Progenitor cell of endocrine pancreas (in vitro differentiated cells): ENCODE measurements around the gene ZDHHC24. TPM values are rescaled to one million over a fixed set of nuclear protein-coding genes. Genes with fewer than 3 reads are reported as not detected.
"Not testable (repeated sequence)": the region's sequence is repeated elsewhere in the genome, so short reads cannot be mapped to it uniquely, and the experiment has no call there.

Experiments
- DNase-seq: peaks from one replicate; pipeline ENCODE4 v3.0.0; 2021; ENCODE audit warnings: low spot score; ENCODE audit not compliant: unreplicated experiment
- H3K27ac Mint-ChIP-seq: 2 replicates; pipeline ENCODE4 v1.8.0; 2021; ENCODE audit warnings: mild to moderate bottlenecking, moderate library complexity, mixed read lengths
- H3K27me3 Mint-ChIP-seq: 2 replicates; pipeline ENCODE4 v1.8.0; 2021; ENCODE audit warnings: mixed read lengths
- H3K36me3 Mint-ChIP-seq: 2 replicates; pipeline ENCODE4 v1.8.0; 2022; ENCODE audit warnings: mixed read lengths; ENCODE audit not compliant: insufficient read depth
- H3K4me1 Mint-ChIP-seq: 2 replicates; pipeline ENCODE4 v1.8.0; 2021; ENCODE audit warnings: low read depth, mixed read lengths
- H3K4me3 Mint-ChIP-seq: 2 replicates; pipeline ENCODE4 v1.8.0; 2021; ENCODE audit warnings: low read depth, mild to moderate bottlenecking, moderate library complexity, mixed read lengths
- H3K9me3 Mint-ChIP-seq: 2 replicates; pipeline ENCODE4 v1.8.0; 2021; ENCODE audit warnings: low read depth, mixed read lengths
- CTCF ChIP-seq: fragments of 200-600 bp; sonication (generic); IDR thresholded peaks from one replicate; pipeline ENCODE4 v1.5.0; 2021; ENCODE audit warnings: antibody characterized with exemption, mild to moderate bottlenecking; ENCODE audit not compliant: unreplicated experiment
- total RNA-seq: library from RNA; stranded (reverse); gene quantifications from 2 replicates; pipeline ENCODE4 v1.2.1, GENCODE V29; 2021

The ZDHHC24 gene
- total RNA-seq, 1 donor from 2014 or later, result 9.7 TPM

GRCh38 chr11:66548041-66548440 is 2.2 kb upstream of the ZDHHC24 start:
- Mint-ChIP-seq H3K4me3 (no peak overlapping the region), H3K9me3 (no peaks in the 10 kb centered on the region), H3K36me3 (no peaks in the 10 kb centered on the region), H3K4me1 (peaks cover 12% of the 10 kb centered on the region), H3K27me3 (peaks cover 15% of the 10 kb centered on the region), H3K27ac (no peak overlapping the region)
- TF ChIP-seq CTCF, result no peak
- no peak for DNase-seq

GRCh38 chr11:66547662-66548009 is 1.8 kb upstream of the ZDHHC24 start:
- no peak overlapping the region for H3K4me3 Mint-ChIP-seq
- H3K27me3 Mint-ChIP-seq, result peaks cover 15% of the 10 kb centered on the region
- no peaks in the 10 kb centered on the region for H3K9me3 Mint-ChIP-seq
- no peak for TF ChIP-seq CTCF
- H3K36me3 Mint-ChIP-seq, result peaks cover under 1% of the 10 kb centered on the region
- peaks cover 12% of the 10 kb centered on the region for H3K4me1 Mint-ChIP-seq
- H3K27ac Mint-ChIP-seq, result no peak overlapping the region
- no peak for DNase-seq

- H3K4me3 Mint-ChIP-seq, result peak overlapping the region; percentile 14
- H3K27me3 Mint-ChIP-seq, result peaks cover 15% of the 10 kb centered on the region
- TF ChIP-seq CTCF, result no peak
- peaks cover 12% of the 10 kb centered on the region for H3K4me1 Mint-ChIP-seq
- H3K27ac Mint-ChIP-seq, result no peak overlapping the region
- no peaks in the 10 kb centered on the region for H3K9me3 Mint-ChIP-seq
- H3K36me3 Mint-ChIP-seq, result peaks cover 5% of the 10 kb centered on the region
- no peak for DNase-seq
These were observed 1.3 kb upstream of the ZDHHC24 start for GRCh38 chr11:66546966-66547661.

- Mint-ChIP-seq H3K36me3 (peaks cover 8% of the 10 kb centered on the region), H3K4me3 (peak within 1 kb of the TSS; percentile 69), H3K9me3 (no peaks in the 10 kb centered on the region), H3K27me3 (peaks cover 15% of the 10 kb centered on the region), H3K27ac (no peak within 1 kb of the TSS), H3K4me1 (peaks cover 12% of the 10 kb centered on the region)
- TF ChIP-seq CTCF, result no peak
- no peak for DNase-seq
These were observed 619 bp upstream of the ZDHHC24 start, which contains the start of gene ACTN3 for GRCh38 chr11:66546368-66546965. Gene ACTN3, plus strand, starts transcription at chr11:66546903. Its CDS starts 35 bp downstream, at chr11:66546938.

GRCh38 chr11:66544952-66545351 is 896 bp downstream of the ZDHHC24 start:
- not testable (repeated sequence) for H3K27ac Mint-ChIP-seq, H3K36me3 Mint-ChIP-seq, H3K9me3 Mint-ChIP-seq, DNase-seq
- peaks cover 12% of the 10 kb centered on the region for H3K4me1 Mint-ChIP-seq
- H3K4me3 Mint-ChIP-seq, result peak overlapping the region; percentile 69
- peaks cover 10% of the 10 kb centered on the region for H3K27me3 Mint-ChIP-seq
